NB4 (cell line): ENCODE measurements around the gene PDZRN3.

Source experiments
- DNase-seq: peaks from one replicate; pipeline ENCODE4 v3.0.0; 2010; ENCODE audit warnings: low read depth
- H3K4me3 ChIP-seq: one replicate; pipeline ENCODE4 v1.5.1; 2011; ENCODE audit warnings: mild to moderate bottlenecking, low read depth, low read length, moderate library complexity
- CTCF ChIP-seq: IDR thresholded peaks from one replicate; pipeline ENCODE4 v1.5.1; 2012; ENCODE audit warnings: low read depth, low read length
- MAX ChIP-seq: IDR thresholded peaks from 2 replicates; pipeline ENCODE4 v1.6.1; 2011; ENCODE audit warnings: low read depth, low read length
- MYC ChIP-seq: IDR thresholded peaks from 2 replicates; pipeline ENCODE4 v1.6.1; 2011; ENCODE audit warnings: low read depth, low read length
- POLR2A ChIP-seq: IDR thresholded peaks from 2 replicates; pipeline ENCODE4 v1.6.1; 2011; ENCODE audit warnings: mild to moderate bottlenecking; ENCODE audit not compliant: insufficient read length; ENCODE audit errors: extremely low read depth

The PDZRN3 gene

GRCh38 chr3:73577704-73578103 lies 47.0 kb downstream of the PDZRN3 start:
- no peak for TF ChIP-seq MYC
- no peak for TF ChIP-seq POLR2A
- no peak for TF ChIP-seq CTCF
- TF ChIP-seq MAX, result no peak
- no peak for DNase-seq
- H3K4me3 ChIP-seq, result no peak overlapping the region

- TF ChIP-seq POLR2A (no peak), MYC (no peak), CTCF (no peak), MAX (no peak)
- DNase-seq, result no peak
- H3K4me3 ChIP-seq, result no peak overlapping the region
Measured at GRCh38 chr3:73576999-73577461, 47.7 kb downstream of the PDZRN3 start.

GRCh38 chr3:73575953-73576352 lies 48.8 kb downstream of the PDZRN3 start:
- no peak overlapping the region for H3K4me3 ChIP-seq
- DNase-seq, result no peak
- TF ChIP-seq CTCF (no peak), MYC (no peak), MAX (no peak), POLR2A (no peak)

GRCh38 chr3:73575519-73575918 lies 49.2 kb downstream of the PDZRN3 start:
- TF ChIP-seq CTCF (no peak), MAX (no peak), MYC (no peak), POLR2A (no peak)
- no peak for DNase-seq
- H3K4me3 ChIP-seq, result no peak overlapping the region

GRCh38 chr3:73573204-73573603 lies 51.5 kb downstream of the PDZRN3 start:
- no peak overlapping the region for H3K4me3 ChIP-seq
- DNase-seq, result no peak
- TF ChIP-seq MYC (no peak), CTCF (no peak), MAX (no peak), POLR2A (no peak)

GRCh38 chr3:73572368-73572767 lies 52.4 kb downstream of the PDZRN3 start:
- no peak for DNase-seq
- H3K4me3 ChIP-seq, result no peak overlapping the region
- no peak for TF ChIP-seq MAX
- TF ChIP-seq POLR2A, result no peak
- TF ChIP-seq CTCF, result no peak
- no peak for TF ChIP-seq MYC
